OCI-LY1 (cell line): ENCODE data around the gene ARHGEF25.
"Not testable (repeated sequence)": the region's sequence is repeated elsewhere in the genome, so short reads cannot be mapped to it uniquely, and the experiment has no call there.

Experiments
- H2AFZ ChIP-seq: fragments of 200-600 bp; sonication (generic), shearing (Covaris generic); 2 replicates; pipeline ENCODE4 v1.6.0; 2014; ENCODE audit warnings: antibody characterized with exemption, mild to moderate bottlenecking, low read length
- H3F3A ChIP-seq: fragments of 200-600 bp; sonication (generic), shearing (Covaris generic); 2 replicates; pipeline ENCODE4 v1.6.0; 2014; ENCODE audit warnings: mild to moderate bottlenecking, antibody characterized with exemption, low read length, moderate library complexity; ENCODE audit not compliant: insufficient read depth
- H3K27ac ChIP-seq: fragments of 200-600 bp; sonication (generic); 2 replicates; pipeline ENCODE4 v1.5.1; 2014; ENCODE audit warnings: low read length, mixed run types, mild to moderate bottlenecking, low read depth; ENCODE audit not compliant: poor library complexity, severe bottlenecking
- H3K27me3 ChIP-seq: fragments of 200-600 bp; sonication (generic); 2 replicates; pipeline ENCODE4 v1.6.0; 2014; ENCODE audit warnings: antibody characterized with exemption, mild to moderate bottlenecking, low read length, moderate library complexity; ENCODE audit not compliant: insufficient read depth
- H3K36me3 ChIP-seq: fragments of 200-600 bp; sonication (generic); 2 replicates; pipeline ENCODE4 v1.6.1; 2014; ENCODE audit warnings: mild to moderate bottlenecking, antibody characterized with exemption, low read length, moderate library complexity, mixed read lengths; ENCODE audit not compliant: insufficient read depth
- H3K4me1 ChIP-seq: fragments of 200-600 bp; sonication (generic); 2 replicates; pipeline ENCODE4 v1.5.1; 2014; ENCODE audit warnings: mild to moderate bottlenecking, low read length, moderate library complexity; ENCODE audit not compliant: insufficient read depth, severe bottlenecking
- H3K4me2 ChIP-seq: fragments of 200-600 bp; sonication (generic), shearing (Covaris generic); 2 replicates; pipeline ENCODE4 v1.6.1; 2014; ENCODE audit warnings: low read length
- H3K4me3 ChIP-seq: fragments of 200-600 bp; sonication (generic); 2 replicates; pipeline ENCODE4 v1.5.1; 2014; ENCODE audit warnings: low read length, low read depth, mild to moderate bottlenecking, mixed read lengths; ENCODE audit not compliant: poor library complexity, severe bottlenecking
- H3K79me2 ChIP-seq: fragments of 200-600 bp; shearing (Covaris generic); 2 replicates; pipeline ENCODE4 v1.6.1; 2016; ENCODE audit warnings: mixed run types, low read length, mixed read lengths; ENCODE audit not compliant: insufficient read depth
- H3K9ac ChIP-seq: fragments of 200-600 bp; sonication (generic), shearing (Covaris generic); 2 replicates; pipeline ENCODE4 v1.6.1; 2014; ENCODE audit warnings: mild to moderate bottlenecking, low read length, mixed read lengths
- H3K9me2 ChIP-seq: fragments of 200-600 bp; sonication (generic), shearing (Covaris generic); 2 replicates; pipeline ENCODE4 v1.6.1; 2014; ENCODE audit warnings: low read depth, mild to moderate bottlenecking, low read length, mixed read lengths
- H3K9me3 ChIP-seq: fragments of 200-600 bp; shearing (Covaris generic); 2 replicates; pipeline ENCODE4 v1.6.1; 2014; ENCODE audit warnings: low read length, mixed read lengths
- H4K20me1 ChIP-seq: fragments of 200-600 bp; sonication (generic), shearing (Covaris generic); 2 replicates; pipeline ENCODE4 v1.6.0; 2016; ENCODE audit warnings: mild to moderate bottlenecking, low read length; ENCODE audit not compliant: insufficient read depth
- CTCF ChIP-seq: fragments of 200-600 bp; sonication (generic), shearing (Covaris generic); IDR thresholded peaks from 2 replicates; pipeline ENCODE4 v1.5.1; 2017; ENCODE audit warnings: mild to moderate bottlenecking, antibody characterized with exemption, low read length, moderate library complexity, mixed read lengths
- EZH2 ChIP-seq: fragments of 200-600 bp; sonication (generic), shearing (Covaris generic); IDR thresholded peaks from 2 replicates; pipeline ENCODE4 v1.8.0; 2017; ENCODE audit warnings: borderline replicate concordance, mixed run types, mild to moderate bottlenecking, antibody characterized with exemption, low read length, moderate library complexity, mixed read lengths

Gene ARHGEF25

GRCh38 chr12:57568838-57569237 lies 42.4 kb upstream of the ARHGEF25 start:
- no peaks in the 10 kb centered on the region for H3F3A ChIP-seq
- no peaks in the 10 kb centered on the region for H3K79me2 ChIP-seq
- no peaks in the 10 kb centered on the region for H3K27me3 ChIP-seq
- no peak overlapping the region for H3K4me3 ChIP-seq
- H3K9me2 ChIP-seq: no peaks in the 10 kb centered on the region
- no peaks in the 10 kb centered on the region for H3K9me3 ChIP-seq
- H2AFZ ChIP-seq: no peak overlapping the region
- H3K27ac ChIP-seq: no peak overlapping the region
- no peaks in the 10 kb centered on the region for H3K36me3 ChIP-seq
- H4K20me1 ChIP-seq: no peaks in the 10 kb centered on the region
- no peaks in the 10 kb centered on the region for H3K4me1 ChIP-seq
- H3K4me2 ChIP-seq: no peak overlapping the region
- no peak for TF ChIP-seq EZH2
- no peak for TF ChIP-seq CTCF
- no peak overlapping the region for H3K9ac ChIP-seq

- Histone ChIP-seq H3K4me2 (no peak overlapping the region), H3K36me3 (no peaks in the 10 kb centered on the region)
These were observed 41.4 kb upstream of the ARHGEF25 start for GRCh38 chr12:57569858-57570257.

GRCh38 chr12:57570438-57570837 lies 40.8 kb upstream of the ARHGEF25 start:
- not testable (repeated sequence) for H3F3A ChIP-seq, H3K4me3 ChIP-seq, H3K9me3 ChIP-seq, H4K20me1 ChIP-seq, H3K79me2 ChIP-seq, H3K27me3 ChIP-seq, H3K9me2 ChIP-seq, H3K27ac ChIP-seq, H3K4me2 ChIP-seq, H3K9ac ChIP-seq, H2AFZ ChIP-seq, H3K4me1 ChIP-seq, H3K36me3 ChIP-seq

More at GRCh38 chr12:57569858-57570257, 41.4 kb upstream of the ARHGEF25 start:
- H3K27me3 ChIP-seq: no peaks in the 10 kb centered on the region
- no peak overlapping the region for H3K9ac ChIP-seq
- H3K79me2 ChIP-seq: no peaks in the 10 kb centered on the region
- no peaks in the 10 kb centered on the region for H3K4me1 ChIP-seq
- no peak overlapping the region for H2AFZ ChIP-seq
- H3F3A ChIP-seq: no peaks in the 10 kb centered on the region
- no peaks in the 10 kb centered on the region for H4K20me1 ChIP-seq
- H3K9me2 ChIP-seq: no peaks in the 10 kb centered on the region
- no peak overlapping the region for H3K4me3 ChIP-seq
- H3K9me3 ChIP-seq: no peaks in the 10 kb centered on the region
- no peak overlapping the region for H3K27ac ChIP-seq
- TF ChIP-seq CTCF: no peak
- TF ChIP-seq EZH2: no peak

- H3K9me3 ChIP-seq: no peaks in the 10 kb centered on the region
- no peaks in the 10 kb centered on the region for H3K79me2 ChIP-seq
- no peaks in the 10 kb centered on the region for H3K4me1 ChIP-seq
- H3K9ac ChIP-seq: no peak overlapping the region
- H3K9me2 ChIP-seq: no peaks in the 10 kb centered on the region
- H4K20me1 ChIP-seq: no peaks in the 10 kb centered on the region
- H3K27ac ChIP-seq: no peak overlapping the region
- H3F3A ChIP-seq: no peaks in the 10 kb centered on the region
- no peak overlapping the region for H3K4me2 ChIP-seq
- TF ChIP-seq EZH2 (no peak), CTCF (no peak)
- no peak overlapping the region for H3K4me3 ChIP-seq
- H3K27me3 ChIP-seq: no peaks in the 10 kb centered on the region
- no peak overlapping the region for H2AFZ ChIP-seq
- H3K36me3 ChIP-seq: no peaks in the 10 kb centered on the region
These were observed 39.1 kb upstream of the ARHGEF25 start for GRCh38 chr12:57571926-57572762.
